CD8-positive, alpha-beta memory T cell (primary cell): Measurements from ENCODE around the gene GPR108. TPM values are rescaled to one million over a fixed set of nuclear protein-coding genes. Genes with fewer than 3 reads are reported as not detected.

Experiments used
- CTCF ChIA-PET: fragments of 350-600 bp; sonication (Branson Sonifier 250); formaldehyde crosslinking; loops from one replicate; lab custom pipeline; 2021; ENCODE audit warnings: antibody characterized with exemption; lab: Charles Lee
- POLR2A ChIA-PET: fragments of 350-600 bp; sonication (Branson Sonifier 250); formaldehyde crosslinking; loops from one replicate; lab custom pipeline; 2021; ENCODE audit warnings: antibody characterized with exemption; lab: Charles Lee
- DNase-seq, 5 donors: peaks; one replicate each; pipeline versions ENCODE4 v3.0.0 to v3.0.0-alpha.2; 2020 to 2022; ENCODE audit warnings: mixed read lengths in 1 of 5
- H3K27ac ChIP-seq: one replicate; pipeline ENCODE4 v1.7.0; 2013; ENCODE audit warnings: low read depth, mild to moderate bottlenecking, low read length, moderate library complexity
- H3K27me3 ChIP-seq: 2 replicates; pipeline ENCODE4 v1.7.0; 2013; ENCODE audit warnings: low read length, mild to moderate bottlenecking; ENCODE audit not compliant: insufficient read depth, poor library complexity, severe bottlenecking
- H3K36me3 ChIP-seq: 2 replicates; pipeline ENCODE4 v1.7.0; 2013; ENCODE audit warnings: mild to moderate bottlenecking, low read length, moderate library complexity; ENCODE audit not compliant: insufficient read depth
- H3K4me1 ChIP-seq: 2 replicates; pipeline ENCODE4 v1.7.0; 2013; ENCODE audit warnings: mild to moderate bottlenecking, low read length, moderate library complexity; ENCODE audit not compliant: insufficient read depth
- H3K4me3 ChIP-seq: 2 replicates; pipeline ENCODE4 v1.7.0; 2013; ENCODE audit warnings: mild to moderate bottlenecking, low read length
- H3K9me3 ChIP-seq: 2 replicates; pipeline ENCODE4 v1.7.0; 2013; ENCODE audit warnings: mild to moderate bottlenecking, low read length
- H3K27ac Mint-ChIP-seq, 8 donors: one replicate each; pipeline ENCODE4 v1.8.0; 2020 to 2021; ENCODE audit warnings: mixed read lengths in 8 of 8, mild to moderate bottlenecking in 6 of 8, inconsistent platforms in 3 of 8, moderate library complexity in 3 of 8
- H3K27me3 Mint-ChIP-seq, 2 donors: one replicate each; pipeline ENCODE4 v1.8.0; 2020 to 2021; ENCODE audit warnings: mixed read lengths in 2 of 2, mild to moderate bottlenecking in 1 of 2, moderate library complexity in 1 of 2
- H3K36me3 Mint-ChIP-seq, 3 donors: one replicate each; pipeline ENCODE4 v1.8.0; 2020 to 2021; ENCODE audit warnings: mixed read lengths in 3 of 3, inconsistent platforms in 1 of 3, mild to moderate bottlenecking in 1 of 3
- H3K4me1 Mint-ChIP-seq, 3 donors: one replicate each; pipeline ENCODE4 v1.8.0; 2020 to 2021; ENCODE audit warnings: mixed read lengths in 3 of 3, inconsistent platforms in 1 of 3, mild to moderate bottlenecking in 1 of 3
- H3K4me3 Mint-ChIP-seq, 7 donors: one replicate each; pipeline ENCODE4 v1.8.0; 2020 to 2021; ENCODE audit warnings: mixed read lengths in 7 of 7, mild to moderate bottlenecking in 6 of 7, moderate library complexity in 4 of 7, inconsistent platforms in 2 of 7
- H3K9me3 Mint-ChIP-seq, 5 donors: one replicate each; pipeline ENCODE4 v1.8.0; 2020 to 2022; ENCODE audit warnings: mixed read lengths in 5 of 5, mild to moderate bottlenecking in 3 of 5, moderate library complexity in 2 of 5, inconsistent platforms in 1 of 5
- polyA plus RNA-seq: library from polyadenylated mRNA; unstranded; fragments of 300-500 nt; fragmentation: Illumina TruSeq; gene quantifications from one replicate; pipeline ENCODE4 v1.2.3, GENCODE V29; 2021
- total RNA-seq, 2 experiments: library from RNA; stranded (reverse); gene quantifications; one replicate each; pipeline ENCODE4 v1.2.3, GENCODE V29; 2021

GPR108 gene
- total and polyA plus RNA-seq, 3 experiments from 2014 or later, result 72.0 to 108 (median 74.0) TPM

- Mint-ChIP-seq H3K27ac (no peak overlapping the region), H3K9me3 (no peaks in the 10 kb centered on the region), H3K36me3 (no peaks in the 10 kb centered on the region), H3K27me3 (no peaks in the 10 kb centered on the region), H3K4me1 (peaks cover 4 to 7% (median 7%) of the 10 kb centered on the region in 3 donors), H3K4me3 (no peak overlapping the region)
- H3K4me3 ChIP-seq, result no peak overlapping the region
- ChIA-PET POLR2A (no interaction called here), CTCF (no interaction called here)
- H3K36me3 ChIP-seq, result no peaks in the 10 kb centered on the region
- H3K27ac ChIP-seq, result no peak overlapping the region
- H3K9me3 ChIP-seq, result no peaks in the 10 kb centered on the region
- H3K27me3 ChIP-seq, result no peaks in the 10 kb centered on the region
- no peak for DNase-seq
- no peaks in the 10 kb centered on the region for H3K4me1 ChIP-seq
Observed at GRCh38 chr19:6693056-6693471, 44.3 kb downstream of the GPR108 start.

GRCh38 chr19:6692027-6692426 lies 45.4 kb downstream of the GPR108 start:
- no peak for DNase-seq
- no peaks in the 10 kb centered on the region for H3K36me3 Mint-ChIP-seq
- H3K9me3 Mint-ChIP-seq, result no peaks in the 10 kb centered on the region
- H3K4me1 ChIP-seq, result no peaks in the 10 kb centered on the region
- H3K4me3 Mint-ChIP-seq, result no peak overlapping the region
- no peak overlapping the region for H3K27ac ChIP-seq
- POLR2A ChIA-PET, result no interaction called here
- CTCF ChIA-PET, result no interaction called here
- no peaks in the 10 kb centered on the region for H3K9me3 ChIP-seq
- H3K27ac Mint-ChIP-seq, result no peak overlapping the region
- H3K4me3 ChIP-seq, result no peak overlapping the region
- H3K27me3 ChIP-seq, result no peaks in the 10 kb centered on the region
- no peaks in the 10 kb centered on the region for H3K36me3 ChIP-seq
- H3K27me3 Mint-ChIP-seq, result no peaks in the 10 kb centered on the region
- peaks cover under 1 to 4% (median 1%) of the 10 kb centered on the region in 3 donors for H3K4me1 Mint-ChIP-seq

- H3K36me3 Mint-ChIP-seq, result no peaks in the 10 kb centered on the region
- Histone ChIP-seq H3K27ac (no peak overlapping the region), H3K36me3 (no peaks in the 10 kb centered on the region), H3K4me3 (no peak overlapping the region), H3K9me3 (no peaks in the 10 kb centered on the region), H3K4me1 (no peaks in the 10 kb centered on the region), H3K27me3 (no peaks in the 10 kb centered on the region)
- CTCF ChIA-PET, result no interaction called here
- no peak for DNase-seq
- H3K27ac Mint-ChIP-seq, result no peak overlapping the region
- no peaks in the 10 kb centered on the region for H3K9me3 Mint-ChIP-seq
- POLR2A ChIA-PET, result no interaction called here
- no peaks in the 10 kb centered on the region for H3K27me3 Mint-ChIP-seq
- peaks cover 0 to 4% (median 1%) of the 10 kb centered on the region in 3 donors for H3K4me1 Mint-ChIP-seq
- no peak overlapping the region for H3K4me3 Mint-ChIP-seq
Observed at GRCh38 chr19:6691342-6691741, 46.0 kb downstream of the GPR108 start.

GRCh38 chr19:6690160-6690885 lies 47.1 kb downstream of the GPR108 start:
- no peaks in the 10 kb centered on the region for H3K9me3 Mint-ChIP-seq
- Histone ChIP-seq H3K27ac (no peak overlapping the region), H3K36me3 (no peaks in the 10 kb centered on the region), H3K4me3 (no peak overlapping the region), H3K27me3 (no peaks in the 10 kb centered on the region), H3K9me3 (no peaks in the 10 kb centered on the region), H3K4me1 (no peaks in the 10 kb centered on the region)
- H3K27me3 Mint-ChIP-seq, result no peaks in the 10 kb centered on the region
- no peak overlapping the region for H3K4me3 Mint-ChIP-seq
- ChIA-PET POLR2A (no interaction called here), CTCF (no interaction called here)
- H3K4me1 Mint-ChIP-seq, result peaks cover 0 to 4% (median 1%) of the 10 kb centered on the region in 3 donors
- H3K36me3 Mint-ChIP-seq, result no peaks in the 10 kb centered on the region
- DNase-seq, result no peak
- no peak overlapping the region for H3K27ac Mint-ChIP-seq

GRCh38 chr19:6687114-6687513 lies 50.3 kb downstream of the GPR108 start:
- Mint-ChIP-seq H3K36me3 (no peaks in the 10 kb centered on the region), H3K4me1 (peaks cover 0 to 4% (median 1%) of the 10 kb centered on the region in 3 donors), H3K9me3 (no peaks in the 10 kb centered on the region), H3K27me3 (no peaks in the 10 kb centered on the region), H3K4me3 (no peak overlapping the region), H3K27ac (peak overlapping the region in 1 of 8 donors; percentile 10)
- no peak for DNase-seq
- no peak overlapping the region for H3K27ac ChIP-seq
- H3K4me3 ChIP-seq, result no peak overlapping the region
- no peaks in the 10 kb centered on the region for H3K27me3 ChIP-seq
- H3K4me1 ChIP-seq, result no peaks in the 10 kb centered on the region
- CTCF ChIA-PET, result interaction anchor here (1.4 kb wide), 1 partner anchor 10 kb away, joined by 3 read pairs; no protein-coding TSS in a partner anchor
- no peaks in the 10 kb centered on the region for H3K9me3 ChIP-seq
- H3K36me3 ChIP-seq, result no peaks in the 10 kb centered on the region
- POLR2A ChIA-PET, result no interaction called here

- Mint-ChIP-seq H3K27ac (no peak overlapping the region), H3K4me3 (no peak overlapping the region), H3K27me3 (no peaks in the 10 kb centered on the region), H3K9me3 (no peaks in the 10 kb centered on the region), H3K4me1 (peaks cover 0 to 4% (median 1%) of the 10 kb centered on the region in 3 donors), H3K36me3 (no peaks in the 10 kb centered on the region)
- H3K27ac ChIP-seq, result no peak overlapping the region
- H3K9me3 ChIP-seq, result no peaks in the 10 kb centered on the region
- no peaks in the 10 kb centered on the region for H3K4me1 ChIP-seq
- POLR2A ChIA-PET, result no interaction called here
- H3K27me3 ChIP-seq, result no peaks in the 10 kb centered on the region
- H3K36me3 ChIP-seq, result no peaks in the 10 kb centered on the region
- no peak for DNase-seq
- CTCF ChIA-PET, result no interaction called here
- no peak overlapping the region for H3K4me3 ChIP-seq
Observed at GRCh38 chr19:6686628-6686975, 50.8 kb downstream of the GPR108 start.

GRCh38 chr19:6685962-6686627 lies 51.3 kb downstream of the GPR108 start:
- no peak for DNase-seq
- Mint-ChIP-seq H3K27ac (no peak overlapping the region), H3K4me3 (no peak overlapping the region), H3K27me3 (peaks cover 0 to 3% of the 10 kb centered on the region in 2 donors), H3K36me3 (no peaks in the 10 kb centered on the region), H3K4me1 (peaks cover 0 to 4% (median 1%) of the 10 kb centered on the region in 3 donors), H3K9me3 (no peaks in the 10 kb centered on the region)
- no peak overlapping the region for H3K27ac ChIP-seq
- no peaks in the 10 kb centered on the region for H3K4me1 ChIP-seq
- H3K4me3 ChIP-seq, result no peak overlapping the region
- CTCF ChIA-PET, result no interaction called here
- no peaks in the 10 kb centered on the region for H3K27me3 ChIP-seq
- H3K9me3 ChIP-seq, result no peaks in the 10 kb centered on the region
- POLR2A ChIA-PET, result no interaction called here
- no peaks in the 10 kb centered on the region for H3K36me3 ChIP-seq

GRCh38 chr19:6685482-6685881 lies 51.9 kb downstream of the GPR108 start:
- CTCF ChIA-PET, result no interaction called here
- H3K4me1 Mint-ChIP-seq, result peaks cover 0 to 6% (median 1%) of the 10 kb centered on the region in 3 donors
- H3K27me3 Mint-ChIP-seq, result peaks cover 0 to 6% of the 10 kb centered on the region in 2 donors
- POLR2A ChIA-PET, result no interaction called here
- Histone ChIP-seq H3K27ac (no peak overlapping the region), H3K4me3 (no peak overlapping the region), H3K27me3 (no peaks in the 10 kb centered on the region), H3K9me3 (no peaks in the 10 kb centered on the region), H3K4me1 (no peaks in the 10 kb centered on the region), H3K36me3 (no peaks in the 10 kb centered on the region)
- H3K36me3 Mint-ChIP-seq, result no peaks in the 10 kb centered on the region
- no peak for DNase-seq
- H3K9me3 Mint-ChIP-seq, result no peaks in the 10 kb centered on the region
- H3K27ac Mint-ChIP-seq, result peak overlapping the region in 2 of 8 donors; percentile 61 to 67
- H3K4me3 Mint-ChIP-seq, result no peak overlapping the region
